ENCODE measurements around the gene CLDN2. TPM values are rescaled to one million over a fixed set of nuclear protein-coding genes. Genes with fewer than 3 reads are reported as not detected.

CLDN2 gene
- total and polyA plus RNA-seq, 2 donors from 2014 or later, result 74.1 to 140 TPM

DNA sequence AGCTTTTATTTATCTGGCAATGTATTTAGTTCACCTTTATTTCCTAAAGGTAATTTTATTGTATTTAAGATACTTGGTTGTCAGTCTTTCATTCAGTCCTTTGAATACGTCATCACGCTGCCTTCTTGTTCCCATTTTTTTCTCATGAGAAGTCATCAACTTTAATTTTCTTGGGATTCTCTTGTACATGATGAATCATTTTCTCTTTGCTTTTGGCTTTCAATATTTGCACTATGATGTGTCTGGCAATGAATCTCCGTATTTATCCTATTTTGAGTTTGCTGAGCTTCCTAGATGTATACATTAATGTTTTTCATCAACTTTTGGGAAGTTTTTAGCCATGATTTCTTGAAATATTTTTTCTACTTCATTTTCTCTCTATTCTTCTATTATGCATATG, 28.4 kb downstream of the CLDN2 start:
- Histone ChIP-seq H3K9me3 (ENCODE audit: control insufficient read depth in 2 of 3, insufficient read depth in 1 of 3, low read length in 3 of 3) (no peaks in the 10 kb centered on the region), H3K36me3 (ENCODE audit: control insufficient read depth in 2 of 3, insufficient read depth in 3 of 3, low read length in 3 of 3) (peaks cover 0 to 2% (median under 1%) of the 10 kb centered on the region in 3 donors), H3K9ac (ENCODE audit: low read length in 3 of 3) (no peak overlapping the region), H3K27me3 (ENCODE audit: control insufficient read depth, insufficient read depth, low read length) (no peaks in the 10 kb centered on the region), H3K27ac (ENCODE audit: low read depth in 2 of 2, low read length in 2 of 2) (no peak overlapping the region), H3K4me3 (ENCODE audit: low read length in 3 of 3) (no peak overlapping the region), H3K4me1 (ENCODE audit: control insufficient read depth in 2 of 3, insufficient read depth in 2 of 3, low read depth in 1 of 3, low read length in 3 of 3) (peaks cover 0 to 3% (median 0%) of the 10 kb centered on the region in 3 donors)
- DNase-seq (no peak), FAIRE-seq (no peak)
- intact Hi-C loops (cut with DNase I), result no loop called here
- TF ChIP-seq, protein P1, sequence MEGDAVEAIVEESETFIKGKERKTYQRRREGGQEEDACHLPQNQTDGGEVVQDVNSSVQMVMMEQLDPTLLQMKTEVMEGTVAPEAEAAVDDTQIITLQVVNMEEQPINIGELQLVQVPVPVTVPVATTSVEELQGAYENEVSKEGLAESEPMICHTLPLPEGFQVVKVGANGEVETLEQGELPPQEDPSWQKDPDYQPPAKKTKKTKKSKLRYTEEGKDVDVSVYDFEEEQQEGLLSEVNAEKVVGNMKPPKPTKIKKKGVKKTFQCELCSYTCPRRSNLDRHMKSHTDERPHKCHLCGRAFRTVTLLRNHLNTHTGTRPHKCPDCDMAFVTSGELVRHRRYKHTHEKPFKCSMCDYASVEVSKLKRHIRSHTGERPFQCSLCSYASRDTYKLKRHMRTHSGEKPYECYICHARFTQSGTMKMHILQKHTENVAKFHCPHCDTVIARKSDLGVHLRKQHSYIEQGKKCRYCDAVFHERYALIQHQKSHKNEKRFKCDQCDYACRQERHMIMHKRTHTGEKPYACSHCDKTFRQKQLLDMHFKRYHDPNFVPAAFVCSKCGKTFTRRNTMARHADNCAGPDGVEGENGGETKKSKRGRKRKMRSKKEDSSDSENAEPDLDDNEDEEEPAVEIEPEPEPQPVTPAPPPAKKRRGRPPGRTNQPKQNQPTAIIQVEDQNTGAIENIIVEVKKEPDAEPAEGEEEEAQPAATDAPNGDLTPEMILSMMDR (IDR thresholded peaks at IDR 0.05; ENCODE audit: borderline replicate concordance, extremely low read depth, insufficient read depth), result no peak

DNA sequence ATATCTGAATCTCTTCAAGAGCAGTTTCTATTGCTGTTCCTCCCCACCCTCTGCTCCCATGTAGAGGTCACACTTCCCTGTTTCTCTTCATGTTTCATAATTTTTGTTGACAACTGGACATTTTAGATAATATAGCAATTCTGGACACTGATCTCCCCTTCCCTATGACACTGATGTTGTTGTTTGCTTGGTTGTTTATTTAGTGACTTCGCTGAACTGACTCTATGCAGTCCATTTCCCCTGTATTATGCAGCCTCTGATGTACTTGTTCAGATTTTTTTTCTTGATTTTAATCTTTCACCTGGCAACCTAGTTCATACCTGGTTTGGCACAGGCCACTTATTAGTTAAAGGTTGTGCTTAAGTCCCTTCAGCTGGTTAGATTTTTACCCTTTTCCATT, 29.2 kb downstream of the CLDN2 start:
- FAIRE-seq, result no peak

DNA sequence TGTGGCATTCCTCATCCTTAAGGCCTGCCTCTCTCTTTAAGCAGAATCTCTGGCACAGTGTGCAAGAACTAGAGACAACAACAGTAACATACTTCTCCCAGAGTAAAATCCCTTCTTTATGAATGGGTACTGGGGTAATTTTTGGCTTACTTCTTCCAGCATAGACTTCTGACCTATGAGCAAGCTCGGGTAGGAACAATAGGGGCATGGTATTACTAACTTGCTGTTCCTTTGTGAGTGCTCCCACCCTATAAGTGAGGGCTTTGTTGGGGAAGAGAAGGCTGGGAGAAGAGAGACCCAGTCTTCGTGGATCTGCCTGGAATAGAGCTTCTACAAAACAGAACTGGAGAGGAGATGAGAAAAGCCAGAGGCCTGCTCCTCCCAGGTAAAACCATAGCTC, 30.2 kb downstream of the CLDN2 start:
- no peaks in the 10 kb centered on the region for H3K27me3 ChIP-seq (ENCODE audit: control insufficient read depth, insufficient read depth, low read length)

More for the DNA sequence above, 29.2 kb downstream of the CLDN2 start:
- no peak overlapping the region for H3K9ac ChIP-seq (ENCODE audit: low read length in 3 of 3)
- H3K4me3 ChIP-seq (ENCODE audit: low read length in 3 of 3), result no peak overlapping the region
- peaks cover 0 to 2% (median 0%) of the 10 kb centered on the region in 3 donors for H3K36me3 ChIP-seq (ENCODE audit: control insufficient read depth in 2 of 3, insufficient read depth in 3 of 3, low read length in 3 of 3)
- peaks cover 0 to 3% (median 0%) of the 10 kb centered on the region in 3 donors for H3K4me1 ChIP-seq (ENCODE audit: control insufficient read depth in 2 of 3, insufficient read depth in 2 of 3, low read depth in 1 of 3, low read length in 3 of 3)
- no peak overlapping the region for H3K27ac ChIP-seq (ENCODE audit: low read depth in 2 of 2, low read length in 2 of 2)
- no peaks in the 10 kb centered on the region for H3K27me3 ChIP-seq (ENCODE audit: control insufficient read depth, insufficient read depth, low read length)
- TF ChIP-seq, protein P1 (IDR thresholded peaks at IDR 0.05; ENCODE audit: borderline replicate concordance, extremely low read depth, insufficient read depth), result no peak
- H3K9me3 ChIP-seq (ENCODE audit: control insufficient read depth in 2 of 3, insufficient read depth in 1 of 3, low read length in 3 of 3), result no peaks in the 10 kb centered on the region
- intact Hi-C loops (cut with DNase I), result no loop called here
- DNase-seq, result no peak

More for the DNA sequence above, 30.2 kb downstream of the CLDN2 start:
- no peak overlapping the region for H3K27ac ChIP-seq (ENCODE audit: low read depth in 2 of 2, low read length in 2 of 2)
- TF ChIP-seq, protein P1 (IDR thresholded peaks at IDR 0.05; ENCODE audit: borderline replicate concordance, extremely low read depth, insufficient read depth), result no peak
- no peaks in the 10 kb centered on the region for H3K9me3 ChIP-seq (ENCODE audit: control insufficient read depth in 2 of 3, insufficient read depth in 1 of 3, low read length in 3 of 3)
- H3K36me3 ChIP-seq (ENCODE audit: control insufficient read depth in 2 of 3, insufficient read depth in 3 of 3, low read length in 3 of 3), result peaks cover 0 to 2% (median 0%) of the 10 kb centered on the region in 3 donors
- H3K9ac ChIP-seq (ENCODE audit: low read length in 3 of 3), result no peak overlapping the region
- intact Hi-C loops (cut with DNase I), result no loop called here
- no peak overlapping the region for H3K4me3 ChIP-seq (ENCODE audit: low read length in 3 of 3)
- FAIRE-seq (no peak), DNase-seq (no peak)
- peaks cover 0 to 3% (median 0%) of the 10 kb centered on the region in 3 donors for H3K4me1 ChIP-seq (ENCODE audit: control insufficient read depth in 2 of 3, insufficient read depth in 2 of 3, low read depth in 1 of 3, low read length in 3 of 3)
